GM12878 (cell line): ENCODE measurements around the gene CTAGE9. TPM values are rescaled to one million over a fixed set of nuclear protein-coding genes. Genes with fewer than 3 reads are reported as not detected.

Source experiments
- ATAC-seq: fragments of 200-7000 bp; cut with Tn5 transposase; 3 replicates; pipeline ENCODE4 v1.9.1; 2020; ENCODE audit warnings: mild to moderate bottlenecking, moderate library complexity
- BruUV-seq: library from RNA; stranded (reverse); fragments of 400-500 nt; replicated peaks from 2 replicates; lab custom pipeline; 2021; lab: Mats Ljungman, UMichigan
- CTCF ChIA-PET: fragments of 300-600 bp; sonication (Branson Sonifier 250); formaldehyde crosslinking; extraction: SDS; loops from one replicate; lab custom pipeline; 2021; ENCODE audit warnings: inconsistent platforms; lab: Yijun Ruan, JAX
- POLR2A ChIA-PET: fragments of 350-600 bp; formaldehyde crosslinking; extraction: SDS; loops from one replicate; lab custom pipeline; 2021; ENCODE audit warnings: inconsistent platforms; lab: Charles Lee
- RAD21 ChIA-PET: fragments of 300-600 bp; sonication (Branson Sonifier 250); formaldehyde crosslinking; loops from one replicate; lab custom pipeline; 2023; ENCODE audit warnings: antibody characterized with exemption; ENCODE audit not compliant: unreplicated experiment; lab: Charles Lee
- SMC1A ChIA-PET: fragments of 300-600 bp; sonication (Branson Sonifier 250); formaldehyde crosslinking; loops from one replicate; lab custom pipeline; 2023; ENCODE audit not compliant: unreplicated experiment, uncharacterized antibody; lab: Charles Lee
- DNase-seq: peaks from one replicate; pipeline ENCODE4 v3.0.0-alpha.2; 2011; ENCODE audit warnings: low read depth, low spot score
- FAIRE-seq: peaks from 3 replicates; lab custom pipeline; 2011; peaks lifted over from hg19 to GRCh38; lab: Jason Lieb, UNC
- H2AFZ ChIP-seq: 2 replicates; pipeline ENCODE4 v1.6.0; 2011; ENCODE audit warnings: low read depth, low read length, control low read depth; ENCODE audit not compliant: control insufficient read depth
- H3K27ac ChIP-seq: 2 replicates; pipeline ENCODE4 v1.5.1; 2011; ENCODE audit warnings: control low read depth; ENCODE audit not compliant: control insufficient read depth, insufficient read depth
- H3K27me3 ChIP-seq, 2 experiments: replicated peaks in 1 of 2; 2 replicates each; pipeline versions ENCODE4 v1.6.0 to v1.6.1; 2011; ENCODE audit warnings: low read length in 1 of 2; ENCODE audit not compliant: control insufficient read depth in 2 of 2, insufficient read depth in 2 of 2
- H3K36me3 ChIP-seq, 2 experiments: 2 replicates each; pipeline ENCODE4 v1.5.1; 2011; ENCODE audit warnings: low read length in 1 of 2; ENCODE audit not compliant: control insufficient read depth in 2 of 2, insufficient read depth in 2 of 2
- H3K4me1 ChIP-seq: 2 replicates; pipeline ENCODE4 v1.6.1; 2011; ENCODE audit warnings: mild to moderate bottlenecking, low read length, moderate library complexity, mixed read lengths; ENCODE audit not compliant: control insufficient read depth, insufficient read depth
- H3K4me2 ChIP-seq: 2 replicates; pipeline ENCODE4 v1.6.0; 2011; ENCODE audit warnings: control low read depth; ENCODE audit not compliant: control insufficient read depth, insufficient read depth
- H3K4me3 ChIP-seq: fragments of 200-600 bp; sonication (generic); 2 replicates; pipeline ENCODE4 v1.5.1; 2016
- H3K79me2 ChIP-seq: 2 replicates; pipeline ENCODE4 v1.6.0; 2011; ENCODE audit warnings: low read length; ENCODE audit not compliant: control insufficient read depth, insufficient read depth
- H3K9ac ChIP-seq: 2 replicates; pipeline ENCODE4 v1.8.0; 2011; ENCODE audit warnings: low read length, control low read depth, mixed read lengths; ENCODE audit not compliant: control insufficient read depth, insufficient read depth
- H3K9me3 ChIP-seq: replicated peaks from 3 replicates; pipeline ENCODE4 v1.5.1; 2011; ENCODE audit warnings: mild to moderate bottlenecking, low read length; ENCODE audit not compliant: control insufficient read depth, insufficient read depth
- H4K20me1 ChIP-seq: 2 replicates; pipeline ENCODE4 v1.6.0; 2011; ENCODE audit not compliant: control insufficient read depth, insufficient read depth
- CTCF ChIP-seq, 3 experiments: IDR thresholded peaks in 2 of 3; conservative IDR thresholded peaks in 1 of 3; 2 replicates each; pipeline ENCODE4 v1.5.1; 2011; ENCODE audit warnings: low read depth in 3 of 3, low read length in 3 of 3, mild to moderate bottlenecking in 3 of 3, control low read depth in 2 of 3, moderate library complexity in 2 of 3, inconsistent platforms in 1 of 3, mixed read lengths in 1 of 3; ENCODE audit not compliant: control insufficient read depth in 2 of 3, insufficient read depth in 1 of 3; ENCODE audit errors: extremely low read depth in 1 of 3
- ESRRA ChIP-seq: IDR thresholded peaks from 2 replicates; pipeline ENCODE4 v1.6.1; 2012; ENCODE audit warnings: mild to moderate bottlenecking, low read length, improper control_type of control experiment
- EZH2 ChIP-seq: IDR thresholded peaks from 2 replicates; pipeline ENCODE4 v1.6.1; 2012; ENCODE audit warnings: low read depth, mild to moderate bottlenecking, control low read depth, inconsistent platforms, low read length, borderline replicate concordance; ENCODE audit not compliant: control insufficient read depth
- HCFC1 ChIP-seq: fragments of 150-350 bp; IDR thresholded peaks from 2 replicates; pipeline ENCODE4 v1.6.1; 2014; ENCODE audit warnings: low read length
- IRF4 ChIP-seq: IDR thresholded peaks from 2 replicates; pipeline ENCODE4 v1.6.1; 2011; ENCODE audit warnings: low read depth, low read length
- JUNB ChIP-seq: IDR thresholded peaks from 2 replicates; pipeline ENCODE4 v1.6.1; 2016; ENCODE audit warnings: antibody characterized with exemption, mild to moderate bottlenecking
- MYB ChIP-seq: fragments of 150-350 bp; IDR thresholded peaks from 2 replicates; pipeline ENCODE4 v1.6.1; 2014; ENCODE audit warnings: mild to moderate bottlenecking, low read depth, low read length, borderline replicate concordance
- NFIC ChIP-seq: IDR thresholded peaks from 2 replicates; pipeline ENCODE4 v1.6.1; 2012; ENCODE audit warnings: low read depth, mild to moderate bottlenecking, inconsistent platforms, low read length, moderate library complexity
- NR2C2 ChIP-seq: IDR thresholded peaks from 2 replicates; pipeline ENCODE4 v1.6.1; 2011; ENCODE audit warnings: borderline replicate concordance, low read depth; ENCODE audit not compliant: control insufficient read depth, insufficient read length
- NR2F1 ChIP-seq: fragments of 450-650 bp; conservative IDR thresholded peaks from 2 replicates; pipeline ENCODE4 v1.6.1; 2017; ENCODE audit warnings: mild to moderate bottlenecking
- POLR2AphosphoS5 ChIP-seq: IDR thresholded peaks from 2 replicates; pipeline ENCODE4 v1.6.1; 2011; ENCODE audit warnings: mild to moderate bottlenecking, low read length, inconsistent platforms
- RAD51 ChIP-seq: fragments of 450-650 bp; IDR thresholded peaks from 2 replicates; pipeline ENCODE4 v1.6.1; 2016; ENCODE audit warnings: moderate library complexity, mild to moderate bottlenecking, inconsistent platforms
- RUNX3 ChIP-seq: IDR thresholded peaks from 2 replicates; pipeline ENCODE4 v1.6.1; 2012; ENCODE audit warnings: low read length, inconsistent platforms
- WRNIP1 ChIP-seq: IDR thresholded peaks from 2 replicates; pipeline ENCODE4 v1.6.1; 2011; ENCODE audit warnings: low read depth, low read length, improper control_type of control experiment, borderline replicate concordance
- WGBS: methylation state at CpG from one replicate; pipeline ENCODE4 v1.1.6; 2016; ENCODE audit warnings: low lambda C conversion rate; ENCODE audit not compliant: insufficient replicate concordance, insufficient coverage; ENCODE audit errors: missing lambda C conversion rate; 5-methylcytosine and 5-hydroxymethylcytosine counted together
- in situ Hi-C: fragments of 300-500 bp; cut with MboI; formaldehyde crosslinking; loops from 9 replicates; pipeline ENCODE4 v1.14.3; 2018; ENCODE audit warnings: mixed read lengths
- intact Hi-C: fragments of 100-400 bp; cut with micrococcal nuclease; formaldehyde crosslinking; loops from one replicate; pipeline ENCODE4 v1.14.2; 2022; ENCODE audit not compliant: unreplicated experiment
- polyA plus RNA-seq, 11 experiments: library from polyadenylated mRNA; depleted of rRNA in 4 of 11; unstranded in 6 of 11; stranded (reverse) in 5 of 11; fragments of >200 nt; fragmentation: Nextera tagmentation in 4 of 11; fragmentation: Illumina TruSeq in 1 of 11; extraction: Ambion mirVana in 4 of 11; extraction: Trizol in 1 of 11; gene quantifications; 1 replicate in 1 of 11; 2 replicates in 10 of 11; pipeline versions ENCODE4 v1.2.1 to v1.2.3, GENCODE V29; 2011 to 2016; ENCODE audit warnings: inconsistent platforms in 2 of 11, missing spikeins in 2 of 11, low read depth in 1 of 11
- total RNA-seq, 4 experiments: library from RNA; depleted of rRNA in 3 of 4; stranded (reverse); fragments of >200 nt in 3 of 4; fragmentation: Illumina TruSeq in 1 of 4; extraction: Trizol in 1 of 4; gene quantifications; 2 replicates each; pipeline versions ENCODE4 v1.2.1 to v1.2.3, GENCODE V29; 2013 to 2021
- TF ChIP-seq, protein P1 (sequence below): IDR thresholded peaks from 2 replicates; pipeline ENCODE4 v1.6.1; 2012; ENCODE audit warnings: improper control_type of control experiment, low read depth, low read length; ENCODE audit not compliant: insufficient replicate concordance
- TF ChIP-seq, protein P2 (sequence below): fragments of 450-650 bp; conservative IDR thresholded peaks from 2 replicates; pipeline ENCODE4 v1.6.1; 2017; ENCODE audit warnings: mild to moderate bottlenecking, moderate library complexity

The CTAGE9 gene
- total and polyA plus RNA-seq, 10 of the 15 experiments (the other 5 are each of a cell fraction or from before 2014, with no cell fraction given) = 0.06 TPM; not detected in 9

GRCh38 chr6:131688286-131688685 is 22.5 kb downstream of the CTAGE9 start:
- WGBS = 0% methylated on average over 1 of the region's 1 CpG
- H3K36me3 ChIP-seq = no peaks in the 10 kb centered on the region
- SMC1A ChIA-PET = interaction anchor here (1.2 kb wide), 1 partner anchor 59 kb away, joined by 3 read pairs; no protein-coding TSS in a partner anchor
- H3K79me2 ChIP-seq = no peaks in the 10 kb centered on the region
- H3K27me3 ChIP-seq = no peaks in the 10 kb centered on the region; a peak in 1 of 4 replicates
- no peak overlapping the region for H3K4me2 ChIP-seq
- no peak overlapping the region for H3K4me3 ChIP-seq
- peak; percentile 69 for ATAC-seq
- intact Hi-C loops (loop anchor here (5.0 kb wide), 1 partner anchor 51 kb away; the partner anchor contains the start of gene ENPP3), in situ Hi-C loops (no loop called here)
- RAD21 ChIA-PET = no interaction called here
- no peak overlapping the region for H3K9ac ChIP-seq
- no TSS peak for BruUV-seq
- H3K27ac ChIP-seq = no peak overlapping the region
- POLR2A ChIA-PET = no interaction called here
- CTCF ChIA-PET = interaction anchor here (1.2 to 1.6 kb wide), 3 partner anchors 222 to 227 kb away, joined by 3 to 4 read pairs (median 3); no protein-coding TSS in a partner anchor
- no peaks in the 10 kb centered on the region for H4K20me1 ChIP-seq
- H3K4me1 ChIP-seq = peaks cover 6% of the 10 kb centered on the region; the same call in 1 of the 2 replicates
- no peak overlapping the region for H2AFZ ChIP-seq
- DNase-seq = peak; percentile 23
- H3K9me3 ChIP-seq = no peaks in the 10 kb centered on the region; the same call in 1 of the 3 replicates
- FAIRE-seq = no peak
- TF ChIP-seq, protein P1, sequence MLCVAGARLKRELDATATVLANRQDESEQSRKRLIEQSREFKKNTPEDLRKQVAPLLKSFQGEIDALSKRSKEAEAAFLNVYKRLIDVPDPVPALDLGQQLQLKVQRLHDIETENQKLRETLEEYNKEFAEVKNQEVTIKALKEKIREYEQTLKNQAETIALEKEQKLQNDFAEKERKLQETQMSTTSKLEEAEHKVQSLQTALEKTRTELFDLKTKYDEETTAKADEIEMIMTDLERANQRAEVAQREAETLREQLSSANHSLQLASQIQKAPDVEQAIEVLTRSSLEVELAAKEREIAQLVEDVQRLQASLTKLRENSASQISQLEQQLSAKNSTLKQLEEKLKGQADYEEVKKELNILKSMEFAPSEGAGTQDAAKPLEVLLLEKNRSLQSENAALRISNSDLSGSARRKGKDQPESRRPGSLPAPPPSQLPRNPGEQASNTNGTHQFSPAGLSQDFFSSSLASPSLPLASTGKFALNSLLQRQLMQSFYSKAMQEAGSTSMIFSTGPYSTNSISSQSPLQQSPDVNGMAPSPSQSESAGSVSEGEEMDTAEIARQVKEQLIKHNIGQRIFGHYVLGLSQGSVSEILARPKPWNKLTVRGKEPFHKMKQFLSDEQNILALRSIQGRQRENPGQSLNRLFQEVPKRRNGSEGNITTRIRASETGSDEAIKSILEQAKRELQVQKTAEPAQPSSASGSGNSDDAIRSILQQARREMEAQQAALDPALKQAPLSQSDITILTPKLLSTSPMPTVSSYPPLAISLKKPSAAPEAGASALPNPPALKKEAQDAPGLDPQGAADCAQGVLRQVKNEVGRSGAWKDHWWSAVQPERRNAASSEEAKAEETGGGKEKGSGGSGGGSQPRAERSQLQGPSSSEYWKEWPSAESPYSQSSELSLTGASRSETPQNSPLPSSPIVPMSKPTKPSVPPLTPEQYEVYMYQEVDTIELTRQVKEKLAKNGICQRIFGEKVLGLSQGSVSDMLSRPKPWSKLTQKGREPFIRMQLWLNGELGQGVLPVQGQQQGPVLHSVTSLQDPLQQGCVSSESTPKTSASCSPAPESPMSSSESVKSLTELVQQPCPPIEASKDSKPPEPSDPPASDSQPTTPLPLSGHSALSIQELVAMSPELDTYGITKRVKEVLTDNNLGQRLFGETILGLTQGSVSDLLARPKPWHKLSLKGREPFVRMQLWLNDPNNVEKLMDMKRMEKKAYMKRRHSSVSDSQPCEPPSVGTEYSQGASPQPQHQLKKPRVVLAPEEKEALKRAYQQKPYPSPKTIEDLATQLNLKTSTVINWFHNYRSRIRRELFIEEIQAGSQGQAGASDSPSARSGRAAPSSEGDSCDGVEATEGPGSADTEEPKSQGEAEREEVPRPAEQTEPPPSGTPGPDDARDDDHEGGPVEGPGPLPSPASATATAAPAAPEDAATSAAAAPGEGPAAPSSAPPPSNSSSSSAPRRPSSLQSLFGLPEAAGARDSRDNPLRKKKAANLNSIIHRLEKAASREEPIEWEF = no peak
- TF ChIP-seq NR2C2 (no peak), MYB (no peak), HCFC1 (no peak), IRF4 (peak; percentile 90), CTCF (IDR thresholded peaks at IDR 0.05 in 2 of 3, conservative IDR thresholded peaks at IDR 0.05 in 1 of 3; ENCODE audit: control insufficient read depth in 2 of 3, extremely low read depth in 1 of 3, insufficient read depth in 1 of 3, low read depth in 3 of 3, low read length in 3 of 3) (no peak), EZH2 (no peak), RUNX3 (peak; percentile 91), POLR2AphosphoS5 (no peak), WRNIP1 (no peak), NFIC (peak; percentile 94), RAD51 (no peak), ESRRA (no peak), JUNB (peak; percentile 99), NR2F1 (peak; percentile 81)
- TF ChIP-seq, protein P2, sequence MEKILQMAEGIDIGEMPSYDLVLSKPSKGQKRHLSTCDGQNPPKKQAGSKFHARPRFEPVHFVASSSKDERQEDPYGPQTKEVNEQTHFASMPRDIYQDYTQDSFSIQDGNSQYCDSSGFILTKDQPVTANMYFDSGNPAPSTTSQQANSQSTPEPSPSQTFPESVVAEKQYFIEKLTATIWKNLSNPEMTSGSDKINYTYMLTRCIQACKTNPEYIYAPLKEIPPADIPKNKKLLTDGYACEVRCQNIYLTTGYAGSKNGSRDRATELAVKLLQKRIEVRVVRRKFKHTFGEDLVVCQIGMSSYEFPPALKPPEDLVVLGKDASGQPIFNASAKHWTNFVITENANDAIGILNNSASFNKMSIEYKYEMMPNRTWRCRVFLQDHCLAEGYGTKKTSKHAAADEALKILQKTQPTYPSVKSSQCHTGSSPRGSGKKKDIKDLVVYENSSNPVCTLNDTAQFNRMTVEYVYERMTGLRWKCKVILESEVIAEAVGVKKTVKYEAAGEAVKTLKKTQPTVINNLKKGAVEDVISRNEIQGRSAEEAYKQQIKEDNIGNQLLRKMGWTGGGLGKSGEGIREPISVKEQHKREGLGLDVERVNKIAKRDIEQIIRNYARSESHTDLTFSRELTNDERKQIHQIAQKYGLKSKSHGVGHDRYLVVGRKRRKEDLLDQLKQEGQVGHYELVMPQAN = no peak
